GM12878 (cell line): ENCODE measurements around the gene ITSN1. TPM values are rescaled to one million over a fixed set of nuclear protein-coding genes. Genes with fewer than 3 reads are reported as not detected.

Experiments
- ASH2L ChIP-seq: fragments of 300-600, 200-600 bp; sonication (generic); IDR thresholded peaks from 2 replicates; pipeline ENCODE4 v1.6.1; 2017; ENCODE audit warnings: low read depth, mild to moderate bottlenecking, borderline replicate concordance
- ATF3 ChIP-seq: IDR thresholded peaks from 2 replicates; pipeline ENCODE4 v1.6.1; 2011; ENCODE audit warnings: low read depth, mild to moderate bottlenecking, low read length, moderate library complexity, borderline replicate concordance; ENCODE audit errors: extremely low read depth
- BACH1 ChIP-seq: fragments of 450-650 bp; IDR thresholded peaks from 2 replicates; pipeline ENCODE4 v1.6.1; 2017; ENCODE audit warnings: mild to moderate bottlenecking, borderline replicate concordance
- CBX3 ChIP-seq: fragments of 200-600 bp; sonication (generic); IDR thresholded peaks from 2 replicates; pipeline ENCODE4 v1.6.1; 2016; ENCODE audit warnings: low read depth, borderline replicate concordance
- EGR1 ChIP-seq, 2 experiments: IDR thresholded peaks; 1 replicate in 1 of 2; 2 replicates in 1 of 2; pipeline ENCODE4 v1.6.1; 2011 to 2012; ENCODE audit warnings: low read depth in 2 of 2, low read length in 2 of 2, borderline replicate concordance in 1 of 2, mild to moderate bottlenecking in 1 of 2, moderate library complexity in 1 of 2
- JUND ChIP-seq: IDR thresholded peaks from 2 replicates; pipeline ENCODE4 v1.6.1; 2012; ENCODE audit warnings: low read depth, mild to moderate bottlenecking, low read length, improper control_type of control experiment, moderate library complexity
- NR2C2 ChIP-seq: IDR thresholded peaks from 2 replicates; pipeline ENCODE4 v1.6.1; 2011; ENCODE audit warnings: borderline replicate concordance, low read depth; ENCODE audit not compliant: control insufficient read depth, insufficient read length
- PKNOX1 ChIP-seq: fragments of 450-650 bp; IDR thresholded peaks from 2 replicates; pipeline ENCODE4 v1.6.1; 2016; ENCODE audit warnings: mild to moderate bottlenecking
- PRDM15 ChIP-seq: fragments of 450-650 bp; formaldehyde crosslinking; IDR thresholded peaks from 2 replicates; pipeline ENCODE4 v1.4.0; 2020; ENCODE audit warnings: mild to moderate bottlenecking, moderate library complexity
- RUNX3 ChIP-seq: IDR thresholded peaks from 2 replicates; pipeline ENCODE4 v1.6.1; 2012; ENCODE audit warnings: low read length, inconsistent platforms
- YBX1 ChIP-seq: fragments of 450-650 bp; IDR thresholded peaks from 2 replicates; pipeline ENCODE4 v1.6.1; 2016; ENCODE audit warnings: antibody characterized with exemption
- YY1 ChIP-seq: IDR thresholded peaks from 2 replicates; pipeline ENCODE4 v1.6.1; 2011; ENCODE audit warnings: low read depth, mild to moderate bottlenecking, low read length
- ZBTB40 ChIP-seq: fragments of 450-650 bp; IDR thresholded peaks from 2 replicates; pipeline ENCODE4 v1.6.1; 2016; ENCODE audit warnings: mild to moderate bottlenecking, moderate library complexity, borderline replicate concordance
- ZNF274 ChIP-seq: IDR thresholded peaks from one replicate; pipeline ENCODE4 v1.8.0; 2011; ENCODE audit not compliant: insufficient read length, insufficient read depth
- ZNF687 ChIP-seq: fragments of 450-650 bp; IDR thresholded peaks from 2 replicates; pipeline ENCODE4 v1.6.1; 2017; ENCODE audit warnings: mild to moderate bottlenecking, moderate library complexity
- polyA plus RNA-seq, 11 experiments: library from polyadenylated mRNA; depleted of rRNA in 4 of 11; unstranded in 6 of 11; stranded (reverse) in 5 of 11; fragments of >200 nt; fragmentation: Nextera tagmentation in 4 of 11; fragmentation: Illumina TruSeq in 1 of 11; extraction: Ambion mirVana in 4 of 11; extraction: Trizol in 1 of 11; gene quantifications; 1 replicate in 1 of 11; 2 replicates in 10 of 11; pipeline versions ENCODE4 v1.2.1 to v1.2.3, GENCODE V29; 2011 to 2016; ENCODE audit warnings: inconsistent platforms in 2 of 11, missing spikeins in 2 of 11, low read depth in 1 of 11
- total RNA-seq, 4 experiments: library from RNA; depleted of rRNA in 3 of 4; stranded (reverse); fragments of >200 nt in 3 of 4; fragmentation: Illumina TruSeq in 1 of 4; extraction: Trizol in 1 of 4; gene quantifications; 2 replicates each; pipeline versions ENCODE4 v1.2.1 to v1.2.3, GENCODE V29; 2013 to 2021

The ITSN1 gene
- total and polyA plus RNA-seq, 10 of the 15 experiments (the other 5 are each of a cell fraction or from before 2014, with no cell fraction given): 0.89 to 10.6 (median 4.8) TPM

GRCh38 chr21:33947451-33948095 lies 305.3 kb downstream of the ITSN1 start (continued):
- TF ChIP-seq PRDM15 (CRISPR knock-in tag): no peak
- peak; percentile 56 for TF ChIP-seq ZNF687
- no peak for TF ChIP-seq ATF3
- no peak for TF ChIP-seq YBX1
- TF ChIP-seq ASH2L: no peak
- TF ChIP-seq NR2C2: no peak
- TF ChIP-seq CBX3: no peak
- TF ChIP-seq RUNX3: peak; percentile 92
- peak; percentile 57; the same call in 1 of the 2 replicates for TF ChIP-seq PKNOX1
- TF ChIP-seq ZBTB40: no peak
- TF ChIP-seq BACH1: peak; percentile 93; the same call in 1 of the 2 replicates
- peak in 1 of 2 experiments; percentile 28; a peak in 1 of 3 replicates for TF ChIP-seq EGR1 (IDR thresholded peaks at IDR 0.05; ENCODE audit: borderline replicate concordance in 1 of 2, low read depth in 2 of 2, low read length in 2 of 2)
- no peak for TF ChIP-seq ZNF274
- peak; percentile 59; the same call in 1 of the 2 replicates for TF ChIP-seq JUND
- TF ChIP-seq YY1: peak; percentile 48
